Endodermal cell (in vitro differentiated cells): ENCODE data around the gene WASF2. TPM values are rescaled to one million over a fixed set of nuclear protein-coding genes. Genes with fewer than 3 reads are reported as not detected.

Experiments
- DNase-seq: peaks from one replicate; pipeline ENCODE4 v3.0.0-alpha.2; 2017
- H3K27ac ChIP-seq: 2 replicates; pipeline ENCODE4 v1.5.1; 2013; ENCODE audit warnings: mild to moderate bottlenecking, low read depth, low read length, moderate library complexity
- H3K27me3 ChIP-seq: 2 replicates; pipeline ENCODE4 v1.6.1; 2013; ENCODE audit warnings: mild to moderate bottlenecking, low read length, moderate library complexity; ENCODE audit not compliant: insufficient read depth, control insufficient read depth, poor library complexity, severe bottlenecking
- H3K36me3 ChIP-seq: 2 replicates; pipeline ENCODE4 v1.7.0; 2013; ENCODE audit warnings: mild to moderate bottlenecking, low read length, moderate library complexity; ENCODE audit not compliant: control insufficient read depth, insufficient read depth
- H3K4me1 ChIP-seq: one replicate; pipeline ENCODE4 v1.7.0; 2013; ENCODE audit warnings: low read length; ENCODE audit not compliant: control insufficient read depth, insufficient read depth
- H3K4me3 ChIP-seq: 2 replicates; pipeline ENCODE4 v1.5.1; 2013; ENCODE audit warnings: mild to moderate bottlenecking, low read length, moderate library complexity
- H3K9ac ChIP-seq: 2 replicates; pipeline ENCODE4 v1.6.1; 2013; ENCODE audit warnings: mild to moderate bottlenecking, low read length, moderate library complexity; ENCODE audit not compliant: poor library complexity, severe bottlenecking; ENCODE audit errors: extremely low read depth
- H3K9me3 ChIP-seq: 2 replicates; pipeline ENCODE4 v1.6.1; 2013; ENCODE audit warnings: mild to moderate bottlenecking, low read length, moderate library complexity; ENCODE audit not compliant: control insufficient read depth
- H3K27ac Mint-ChIP-seq: 2 replicates; pipeline ENCODE4 v1.8.0; 2020; ENCODE audit warnings: mixed read lengths
- H3K27me3 Mint-ChIP-seq: 2 replicates; pipeline ENCODE4 v1.8.0; 2021; ENCODE audit warnings: mild to moderate bottlenecking, mixed read lengths; ENCODE audit not compliant: insufficient read depth
- H3K36me3 Mint-ChIP-seq: 2 replicates; pipeline ENCODE4 v1.8.0; 2020; ENCODE audit warnings: low read depth, mixed read lengths
- H3K4me1 Mint-ChIP-seq: 2 replicates; pipeline ENCODE4 v1.8.0; 2020; ENCODE audit warnings: mixed read lengths
- H3K4me3 Mint-ChIP-seq: 2 replicates; pipeline ENCODE4 v1.8.0; 2020; ENCODE audit warnings: mild to moderate bottlenecking, moderate library complexity, mixed read lengths
- H3K9me3 Mint-ChIP-seq: 2 replicates; pipeline ENCODE4 v1.8.0; 2020; ENCODE audit warnings: mild to moderate bottlenecking, mixed read lengths
- CTCF ChIP-seq: fragments of 200-600 bp; sonication (generic); conservative IDR thresholded peaks from 2 replicates; pipeline ENCODE4 v1.5.0; 2021; ENCODE audit warnings: antibody characterized with exemption, mild to moderate bottlenecking
- WGBS, 2 experiments: methylation state at CpG; one replicate each; pipeline versions ENCODE4 v1.1.5 to v1.1.7; 2013; ENCODE audit warnings: missing lambda C conversion rate in 2 of 2, mixed read lengths in 1 of 2; ENCODE audit not compliant: insufficient coverage in 1 of 2, insufficient read length in 1 of 2; 5-methylcytosine and 5-hydroxymethylcytosine counted together
- total RNA-seq, 2 donors: library from RNA; stranded (reverse); fragmentation: NEBNext Ultra II Directional in 1 of 2; extraction: Animal tissue kit (Norgen Biotek cat#: 25700) in 1 of 2; gene quantifications; 2 replicates in 1 of 2; 3 replicates in 1 of 2; pipeline ENCODE4 v1.2.1, GENCODE V29; 2021

WASF2 gene
- total RNA-seq, 2 donors from 2014 or later = 90.0 to 98.8 TPM

DNA sequence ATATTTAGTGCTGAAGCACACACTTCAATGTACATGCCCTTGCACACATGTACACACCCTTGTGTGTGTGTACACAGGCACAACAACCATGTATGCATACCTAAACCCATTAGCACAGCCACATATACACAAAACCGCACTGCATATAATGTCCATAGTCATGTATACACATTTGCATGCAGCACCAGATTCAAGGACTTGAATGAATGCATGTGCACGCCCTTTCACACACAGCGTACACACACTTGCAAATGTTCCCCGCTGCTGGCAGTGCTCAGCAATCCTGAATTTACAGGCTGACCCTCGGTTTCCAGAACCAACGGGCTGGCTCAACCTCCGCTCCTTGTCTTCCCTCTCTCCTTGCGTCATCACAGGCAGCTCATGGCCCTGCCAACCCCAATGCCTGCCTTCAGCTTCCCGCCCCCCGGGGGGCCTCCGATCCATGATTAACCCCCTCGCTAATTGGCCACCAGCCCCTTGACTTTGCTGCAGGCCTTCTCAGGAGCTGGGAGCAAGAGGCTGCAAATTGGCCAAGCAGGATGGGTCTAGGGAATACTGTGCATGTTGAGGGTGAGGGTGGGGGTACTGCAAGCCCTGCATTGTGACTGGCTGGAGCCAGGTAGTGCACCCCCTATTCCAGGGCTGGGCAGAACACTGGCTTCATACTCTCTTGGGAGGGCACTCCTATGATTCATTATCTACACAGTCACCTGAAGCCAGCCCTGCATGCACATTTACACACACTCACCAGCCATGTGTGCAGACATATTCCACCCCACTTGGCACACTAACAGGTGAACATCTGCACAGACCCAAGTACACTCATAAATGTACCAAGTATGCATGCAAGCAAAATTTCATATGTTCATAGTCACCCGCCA is 89.6 kb downstream of the WASF2 start:
- H3K9ac ChIP-seq = no peak overlapping the region
- no peaks in the 10 kb centered on the region for H3K36me3 Mint-ChIP-seq
- 73 to 74% methylated on average over 10 to 13 of the region's 13 CpGs for WGBS, 2 experiments
- H3K4me1 Mint-ChIP-seq = peaks cover 57% of the 10 kb centered on the region
- H3K4me3 ChIP-seq = no peak overlapping the region
- DNase-seq = peak; percentile 67
- H3K27ac ChIP-seq = no peak overlapping the region
- no peaks in the 10 kb centered on the region for H3K9me3 ChIP-seq
- H3K27me3 ChIP-seq = no peaks in the 10 kb centered on the region
- H3K36me3 ChIP-seq = no peaks in the 10 kb centered on the region
- H3K27me3 Mint-ChIP-seq = no peaks in the 10 kb centered on the region
- H3K9me3 Mint-ChIP-seq = no peaks in the 10 kb centered on the region
- no peak overlapping the region for H3K4me3 Mint-ChIP-seq
- peaks cover 22% of the 10 kb centered on the region for H3K4me1 ChIP-seq
- TF ChIP-seq CTCF = no peak
- H3K27ac Mint-ChIP-seq = peak overlapping the region; percentile 16

GRCh38 chr1:27399251-27400025 is 90.5 kb downstream of the WASF2 start:
- Histone ChIP-seq H3K4me1 (peaks cover 14% of the 10 kb centered on the region), H3K9ac (no peak overlapping the region), H3K9me3 (no peaks in the 10 kb centered on the region), H3K27me3 (no peaks in the 10 kb centered on the region), H3K36me3 (no peaks in the 10 kb centered on the region), H3K4me3 (no peak overlapping the region), H3K27ac (peak overlapping the region; percentile 59)
- H3K36me3 Mint-ChIP-seq = no peaks in the 10 kb centered on the region
- TF ChIP-seq CTCF = no peak
- H3K4me1 Mint-ChIP-seq = peaks cover 50% of the 10 kb centered on the region
- no peaks in the 10 kb centered on the region for H3K9me3 Mint-ChIP-seq
- H3K4me3 Mint-ChIP-seq = no peak overlapping the region
- no peaks in the 10 kb centered on the region for H3K27me3 Mint-ChIP-seq
- peak overlapping the region; percentile 66 for H3K27ac Mint-ChIP-seq
- WGBS, 2 experiments = 90 to 97% methylated on average over 6 to 13 of the region's 19 CpGs
- peak; percentile 68 for DNase-seq

DNA sequence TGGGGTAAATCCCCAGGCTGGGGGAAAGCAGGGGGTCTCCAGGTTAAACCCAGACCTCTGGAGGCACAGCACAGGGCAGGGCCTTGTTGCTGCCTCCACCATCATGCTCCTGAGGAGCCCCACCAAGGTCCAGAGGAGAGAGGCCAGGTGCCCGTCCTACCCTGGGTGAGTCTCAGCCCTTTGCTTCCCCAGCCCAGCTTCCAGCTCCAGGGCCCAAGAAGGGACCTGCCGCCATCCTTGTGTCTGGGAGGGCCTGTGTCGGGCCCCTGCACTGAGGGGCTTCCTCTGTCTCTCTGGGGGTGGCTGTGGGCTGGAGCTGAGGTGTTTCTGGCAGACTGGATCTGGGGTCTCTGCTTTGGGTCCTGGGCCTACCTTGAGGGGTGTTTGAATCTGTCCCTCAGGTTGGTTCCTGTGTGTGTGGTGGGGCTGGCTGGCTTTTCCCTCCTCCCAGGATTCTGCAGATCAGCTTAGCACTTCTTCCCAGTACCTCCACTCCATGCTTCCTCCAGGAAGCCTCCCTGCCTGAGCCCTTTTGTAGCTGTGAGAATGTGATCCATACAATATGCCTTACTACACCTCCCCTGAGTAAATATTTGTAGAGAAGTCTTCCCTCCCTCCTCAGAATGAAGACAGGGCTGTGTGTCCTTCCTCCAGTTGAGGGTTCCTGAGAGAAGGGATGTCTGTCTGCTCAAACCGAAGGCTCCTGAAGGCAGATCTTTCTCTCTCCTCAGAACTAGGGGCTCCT is 91.4 kb downstream of the WASF2 start:
- peaks cover 43% of the 10 kb centered on the region for H3K4me1 Mint-ChIP-seq
- no peaks in the 10 kb centered on the region for H3K27me3 Mint-ChIP-seq
- no peaks in the 10 kb centered on the region for H3K9me3 ChIP-seq
- no peak overlapping the region for H3K9ac ChIP-seq
- no peak for TF ChIP-seq CTCF
- peak overlapping the region; percentile 59 for H3K27ac ChIP-seq
- no peaks in the 10 kb centered on the region for H3K36me3 Mint-ChIP-seq
- peak overlapping the region; percentile 1 for H3K4me3 Mint-ChIP-seq
- H3K4me3 ChIP-seq = no peak overlapping the region
- H3K4me1 ChIP-seq = peaks cover 14% of the 10 kb centered on the region
- H3K36me3 ChIP-seq = no peaks in the 10 kb centered on the region
- no peaks in the 10 kb centered on the region for H3K9me3 Mint-ChIP-seq
- peak overlapping the region; percentile 66 for H3K27ac Mint-ChIP-seq
- 89 to 91% methylated on average over 3 to 4 of the region's 4 CpGs for WGBS, 2 experiments
- no peaks in the 10 kb centered on the region for H3K27me3 ChIP-seq
- DNase-seq = peak; percentile 63
